ENCODE data around the gene SIRT7.

SIRT7 gene

GRCh38 chr17:81915331-81915730, 2.6 kb downstream of the SIRT7 start:
- TF ChIP-seq CTCF (IDR thresholded peaks at IDR 0.05; ENCODE audit: poor library complexity, severe bottlenecking) = no peak
- Histone ChIP-seq H3K9me3 (ENCODE audit: severe bottlenecking) (no peaks in the 10 kb centered on the region), H3K4me1 (ENCODE audit: insufficient read depth, poor library complexity, severe bottlenecking) (peaks cover 26% of the 10 kb centered on the region), H3K27ac (ENCODE audit: poor library complexity, severe bottlenecking) (no peak overlapping the region), H3K36me3 (ENCODE audit: low read depth) (peaks cover 46% of the 10 kb centered on the region), H3K4me3 (ENCODE audit: severe bottlenecking) (no peak overlapping the region), H3K27me3 (ENCODE audit: insufficient read depth, poor library complexity, severe bottlenecking) (no peaks in the 10 kb centered on the region)
- ATAC-seq (ENCODE audit: low read depth) (no peak), DNase-seq (ENCODE audit: low spot score) (no peak)

GRCh38 chr17:81914103-81914850, 3.7 kb downstream of the SIRT7 start:
- peaks cover 29% of the 10 kb centered on the region for H3K4me1 ChIP-seq (ENCODE audit: insufficient read depth, poor library complexity, severe bottlenecking)
- peaks cover 47% of the 10 kb centered on the region for H3K36me3 ChIP-seq (ENCODE audit: low read depth)
- no peaks in the 10 kb centered on the region for H3K9me3 ChIP-seq (ENCODE audit: severe bottlenecking)
- ATAC-seq (ENCODE audit: low read depth) (no peak), DNase-seq (ENCODE audit: low spot score) (no peak)
- no peak overlapping the region for H3K4me3 ChIP-seq (ENCODE audit: severe bottlenecking)
- H3K27me3 ChIP-seq (ENCODE audit: insufficient read depth, poor library complexity, severe bottlenecking) = no peaks in the 10 kb centered on the region
- no peak for TF ChIP-seq CTCF (IDR thresholded peaks at IDR 0.05; ENCODE audit: poor library complexity, severe bottlenecking)
- H3K27ac ChIP-seq (ENCODE audit: poor library complexity, severe bottlenecking) = peak overlapping the region; percentile 46

GRCh38 chr17:81913394-81914102, 4.4 kb downstream of the SIRT7 start:
- DNase-seq (ENCODE audit: low spot score) (no peak), ATAC-seq (ENCODE audit: low read depth) (no peak)
- TF ChIP-seq CTCF (IDR thresholded peaks at IDR 0.05; ENCODE audit: poor library complexity, severe bottlenecking) = no peak
- Histone ChIP-seq H3K4me1 (ENCODE audit: insufficient read depth, poor library complexity, severe bottlenecking) (peaks cover 29% of the 10 kb centered on the region), H3K27me3 (ENCODE audit: insufficient read depth, poor library complexity, severe bottlenecking) (no peaks in the 10 kb centered on the region), H3K9me3 (ENCODE audit: severe bottlenecking) (no peaks in the 10 kb centered on the region), H3K4me3 (ENCODE audit: severe bottlenecking) (no peak overlapping the region), H3K27ac (ENCODE audit: poor library complexity, severe bottlenecking) (peak overlapping the region; percentile 46), H3K36me3 (ENCODE audit: low read depth) (peaks cover 54% of the 10 kb centered on the region)

GRCh38 chr17:81912441-81913309, 5.3 kb downstream of the SIRT7 start:
- peak; percentile 53 for ATAC-seq (ENCODE audit: low read depth)
- peak; percentile 91 for DNase-seq (ENCODE audit: low spot score)
- TF ChIP-seq CTCF (IDR thresholded peaks at IDR 0.05; ENCODE audit: poor library complexity, severe bottlenecking) = peak; percentile 27
- Histone ChIP-seq H3K27me3 (ENCODE audit: insufficient read depth, poor library complexity, severe bottlenecking) (no peaks in the 10 kb centered on the region), H3K4me3 (ENCODE audit: severe bottlenecking) (no peak overlapping the region), H3K9me3 (ENCODE audit: severe bottlenecking) (no peaks in the 10 kb centered on the region), H3K27ac (ENCODE audit: poor library complexity, severe bottlenecking) (peak overlapping the region; percentile 46), H3K4me1 (ENCODE audit: insufficient read depth, poor library complexity, severe bottlenecking) (peaks cover 29% of the 10 kb centered on the region), H3K36me3 (ENCODE audit: low read depth) (peaks cover 63% of the 10 kb centered on the region)

All from RWPE2 (cell line).